Astrocyte of the cerebellum (primary cell): ENCODE data around the gene PRSS33.

Experiments
- DNase-seq: peaks from one replicate; pipeline ENCODE4 v3.0.0-alpha.2; 2011; ENCODE audit warnings: low read depth
- H3K4me3 ChIP-seq: 2 replicates; pipeline ENCODE4 v1.5.1; 2011; ENCODE audit warnings: mild to moderate bottlenecking, low read depth, low read length, moderate library complexity
- CTCF ChIP-seq: IDR thresholded peaks from 2 replicates; pipeline ENCODE4 v1.5.1; 2012; ENCODE audit warnings: low read length, low read depth, moderate library complexity, mild to moderate bottlenecking; ENCODE audit errors: missing control alignments
- in situ Hi-C: cut with HindIII; loops from 2 replicates; pipeline ENCODE4 v1.10.0; 2017; ENCODE audit warnings: low sequenced_read_pairs

PRSS33 gene

DNA sequence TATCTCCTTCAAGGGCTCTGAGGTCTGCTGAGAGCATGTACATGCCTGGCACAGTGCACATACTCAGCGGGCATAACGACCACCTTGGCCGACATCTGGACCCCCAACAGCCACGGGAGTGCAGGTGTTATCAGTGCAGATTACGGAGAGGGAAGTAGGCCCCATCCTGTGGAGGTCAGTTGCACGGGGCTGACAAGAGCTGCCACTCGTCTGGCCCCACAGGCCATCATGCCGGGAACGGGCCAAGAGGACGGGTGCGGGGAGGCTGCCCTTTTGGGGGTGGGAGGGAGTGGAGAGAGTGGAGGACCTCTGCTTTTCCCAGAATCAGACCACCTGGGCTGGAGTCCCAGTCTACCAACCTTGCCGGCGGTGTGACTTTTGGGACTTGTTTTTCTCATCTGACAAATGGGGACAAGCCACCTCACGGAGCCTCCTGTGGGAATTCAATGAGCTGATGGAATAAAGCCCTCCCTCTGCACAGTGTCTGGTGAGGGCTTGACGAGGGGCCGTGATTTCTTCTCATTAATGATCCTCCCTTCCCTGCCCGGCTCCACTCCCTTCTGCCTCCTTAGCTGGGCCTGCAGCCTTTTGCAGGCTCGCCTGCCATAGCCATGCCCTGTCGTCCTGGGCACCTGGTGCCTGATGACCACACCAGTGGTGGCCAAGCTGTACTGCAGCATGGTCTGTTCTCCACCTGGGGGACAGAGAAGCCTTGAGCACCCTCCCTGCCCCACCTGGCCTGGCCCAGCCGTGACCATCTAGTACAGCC, 4.6 kb downstream of the PRSS33 start:
- no peak overlapping the region for H3K4me3 ChIP-seq

DNA sequence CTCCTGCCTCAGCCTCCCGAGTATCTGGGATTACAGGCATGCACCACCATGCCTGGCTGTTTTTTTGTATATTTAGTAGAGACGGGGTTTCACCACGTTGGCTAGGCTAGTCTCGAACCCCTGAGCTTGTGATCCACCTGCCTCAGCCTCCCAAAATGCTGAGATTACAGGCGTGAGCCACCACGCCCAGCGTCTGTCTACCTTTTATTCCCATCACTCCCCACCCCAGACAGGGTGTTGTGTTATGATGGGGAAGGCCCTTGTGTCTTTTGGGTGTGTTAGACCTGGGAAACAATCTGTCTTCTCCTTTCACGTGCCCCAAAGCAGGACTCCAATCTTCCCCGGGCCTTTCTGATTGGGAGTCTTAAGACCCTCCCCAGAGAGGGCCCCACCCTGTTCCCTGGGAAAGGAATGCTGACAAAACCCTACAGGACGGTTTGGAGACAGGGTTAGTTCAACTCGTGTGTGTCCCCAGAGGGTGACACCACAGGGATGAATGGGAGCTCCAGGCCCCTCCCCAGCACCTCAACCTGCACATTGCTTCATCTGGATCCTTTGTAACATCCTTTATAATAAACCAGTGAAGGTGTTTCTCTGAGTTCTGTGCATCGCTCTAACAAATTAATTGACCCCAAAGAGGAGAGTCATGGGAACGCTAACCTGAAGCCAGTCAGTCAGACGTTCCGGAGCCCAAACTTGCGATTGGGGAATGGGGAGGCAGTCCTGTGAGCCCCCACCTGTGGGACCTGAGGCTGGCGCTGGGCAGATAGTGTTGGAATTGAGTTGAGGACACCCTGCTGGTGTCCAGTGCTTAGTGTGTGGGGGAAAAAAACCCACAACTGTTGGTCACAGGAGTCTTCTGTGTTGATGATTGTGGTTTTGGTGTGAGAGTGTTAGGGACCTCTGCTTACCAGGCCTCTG, 7.1 kb downstream of the PRSS33 start:
- TF ChIP-seq CTCF, result no peak
- DNase-seq, result no peak
- in situ Hi-C loops, result loop anchor here (10.0 kb wide), 1 partner anchor 135 kb away; the partner anchor contains the start of gene FLYWCH1
- H3K4me3 ChIP-seq, result no peak overlapping the region

More for the DNA sequence above, 4.6 kb downstream of the PRSS33 start:
- in situ Hi-C loops, result no loop called here
- no peak for DNase-seq
- TF ChIP-seq CTCF, result no peak

DNA sequence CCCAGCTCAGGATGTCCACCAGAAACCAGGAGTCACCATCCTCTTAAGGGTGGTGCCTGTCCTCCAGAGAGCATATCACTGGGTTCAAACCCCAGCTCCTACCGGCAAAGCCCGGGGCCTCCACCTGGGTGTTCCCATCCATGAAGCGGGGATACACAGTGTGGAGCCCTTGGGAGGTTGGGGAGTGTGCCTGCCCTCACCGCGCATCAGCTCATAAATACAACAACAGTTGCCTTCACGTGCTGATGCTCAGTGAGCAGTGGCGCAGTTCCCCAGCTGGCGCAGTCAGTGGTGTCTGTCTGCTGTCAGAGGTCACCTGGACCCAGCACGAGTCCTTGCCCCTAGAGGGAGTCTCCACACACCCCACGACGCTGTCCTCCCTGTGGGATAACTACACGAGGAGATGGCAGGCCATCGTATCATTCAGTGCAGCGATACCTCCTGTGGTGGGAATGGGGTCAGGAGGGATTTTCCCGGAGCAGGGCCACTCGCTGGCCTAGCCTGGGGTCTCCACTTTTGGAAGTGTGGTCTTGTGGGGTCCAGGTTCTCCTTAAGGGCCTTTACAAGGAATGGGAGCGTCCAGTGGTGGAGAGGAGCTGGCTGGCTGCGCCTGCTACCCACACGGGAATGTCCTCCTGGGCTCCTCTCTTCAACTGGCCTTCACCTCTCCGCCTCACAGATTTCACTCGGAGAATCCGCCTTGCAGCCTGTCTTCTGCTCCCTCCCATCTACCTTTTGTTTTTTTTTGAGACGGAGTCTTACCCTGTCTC, 8.0 kb downstream of the PRSS33 start:
- in situ Hi-C loops, result loop anchor here (10.0 kb wide), 1 partner anchor 135 kb away; the partner anchor contains the start of gene FLYWCH1
- no peak overlapping the region for H3K4me3 ChIP-seq
- TF ChIP-seq CTCF, result no peak
- DNase-seq, result no peak

DNA sequence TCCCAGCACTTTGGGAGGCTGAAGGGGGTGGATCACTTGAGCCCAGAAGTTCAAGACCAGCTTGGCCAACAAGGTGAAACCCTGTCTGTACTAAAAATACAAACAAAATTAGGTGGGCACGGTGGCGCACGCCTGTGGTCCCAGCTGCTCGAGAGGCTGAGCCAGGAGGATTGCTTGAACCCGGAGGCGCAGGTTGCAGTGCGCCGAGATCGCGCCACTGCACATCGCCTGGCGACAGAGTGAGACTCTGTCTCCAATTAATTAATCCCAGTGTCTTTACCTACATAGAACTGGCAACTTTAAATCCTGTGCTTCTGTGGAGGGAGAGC, 8.8 kb downstream of the PRSS33 start:
- DNase-seq, result no peak
- H3K4me3 ChIP-seq, result peak overlapping the region; percentile 88
- no peak for TF ChIP-seq CTCF
- in situ Hi-C loops, result loop anchor here (10.0 kb wide), 1 partner anchor 136 kb away; the partner anchor contains the start of gene FLYWCH1

GRCh38 chr16:2777903-2778629, 9.3 kb downstream of the PRSS33 start:
- no peak for DNase-seq
- in situ Hi-C loops, result loop anchor here (10.0 kb wide), 1 partner anchor 137 kb away; the partner anchor contains the start of gene FLYWCH1
- TF ChIP-seq CTCF, result no peak
- peak overlapping the region; percentile 88 for H3K4me3 ChIP-seq
